Measurements from ENCODE around the gene ARHGAP26. TPM values are rescaled to one million over a fixed set of nuclear protein-coding genes. Genes with fewer than 3 reads are reported as not detected.

ARHGAP26 gene
- total and polyA plus RNA-seq, 4 experiments from 2014 or later = 2.0 to 22.7 (median 17.3) TPM

GRCh38 chr5:142973932-142974331 lies 203.8 kb downstream of the ARHGAP26 start:
- Histone ChIP-seq H3K4me1 (ENCODE audit: insufficient read depth, low read length) (peaks cover 64% of the 10 kb centered on the region), H3K36me3 (ENCODE audit: insufficient read depth, low read length) (no peaks in the 10 kb centered on the region), H3K9me3 (ENCODE audit: control insufficient read depth in 1 of 2, low read length in 2 of 2) (no peaks in the 10 kb centered on the region), H3K4me3 (ENCODE audit: low read length in 2 of 2) (no peak overlapping the region), H3K27me3 (ENCODE audit: insufficient read depth, low read length) (no peaks in the 10 kb centered on the region), H3K27ac (ENCODE audit: low read depth, low read length) (no peak overlapping the region)
- Mint-ChIP-seq H3K4me1 (peaks cover 36 to 90% (median 55%) of the 10 kb centered on the region in 4 donors), H3K36me3 (peaks cover 0 to 4% of the 10 kb centered on the region in 2 donors), H3K9me3 (peaks cover 0 to 3% (median 0%) of the 10 kb centered on the region in 8 donors), H3K4me3 (peak overlapping the region in 1 of 8 donors; percentile 29), H3K27ac (peak overlapping the region in 3 of 7 donors; percentile 36 to 69 (median 54)), H3K27me3 (no peaks in the 10 kb centered on the region)
- CTCF ChIA-PET (ENCODE audit: partially characterized antibody) = interaction anchor here (0.8 kb wide), 1 partner anchor 51 kb away, joined by 3 read pairs; no protein-coding TSS in a partner anchor
- POLR2A ChIA-PET (ENCODE audit: partially characterized antibody) = interaction anchor here (1.1 to 10.6 kb wide), 2 partner anchors 8 to 29 kb away, joined by 3 to 112 read pairs; no protein-coding TSS in a partner anchor
- no peak for DNase-seq
- intact Hi-C loops (cut with micrococcal nuclease) = no loop called here

- DNase-seq = no peak
- peaks cover 0 to 4% of the 10 kb centered on the region in 2 donors for H3K36me3 Mint-ChIP-seq
- no peaks in the 10 kb centered on the region for H3K9me3 ChIP-seq (ENCODE audit: control insufficient read depth in 1 of 2, low read length in 2 of 2)
- ChIA-PET POLR2A (ENCODE audit: partially characterized antibody) (interaction anchor here (10.6 kb wide), 1 partner anchor 29 kb away, joined by 112 read pairs; no protein-coding TSS in a partner anchor), CTCF (ENCODE audit: partially characterized antibody) (interaction anchor here (1.4 to 2.1 kb wide), 2 partner anchors 16 to 28 kb away, joined by 3 to 12 read pairs; no protein-coding TSS in a partner anchor)
- no peaks in the 10 kb centered on the region for H3K27me3 ChIP-seq (ENCODE audit: insufficient read depth, low read length)
- no peak overlapping the region for H3K4me3 ChIP-seq (ENCODE audit: low read length in 2 of 2)
- H3K4me3 Mint-ChIP-seq = no peak overlapping the region
- H3K27me3 Mint-ChIP-seq = no peaks in the 10 kb centered on the region
- H3K4me1 ChIP-seq (ENCODE audit: insufficient read depth, low read length) = peaks cover 64% of the 10 kb centered on the region
- H3K36me3 ChIP-seq (ENCODE audit: insufficient read depth, low read length) = no peaks in the 10 kb centered on the region
- intact Hi-C loops (cut with micrococcal nuclease) = no loop called here
- H3K27ac ChIP-seq (ENCODE audit: low read depth, low read length) = no peak overlapping the region
- H3K4me1 Mint-ChIP-seq = peaks cover 37 to 94% (median 55%) of the 10 kb centered on the region in 4 donors
- peak overlapping the region in 3 of 7 donors; percentile 36 to 77 (median 50) for H3K27ac Mint-ChIP-seq
- H3K9me3 Mint-ChIP-seq = peaks cover 0 to 3% (median 0%) of the 10 kb centered on the region in 8 donors
These were observed 204.2 kb downstream of the ARHGAP26 start for GRCh38 chr5:142974409-142974808.

GRCh38 chr5:142976861-142977260 lies 206.7 kb downstream of the ARHGAP26 start:
- Mint-ChIP-seq H3K4me1 (peaks cover 34 to 93% (median 56%) of the 10 kb centered on the region in 4 donors), H3K4me3 (peak overlapping the region in 2 of 8 donors; percentile 73 to 79), H3K27me3 (no peaks in the 10 kb centered on the region), H3K27ac (peak overlapping the region; percentile 69 to 97 (median 93)), H3K9me3 (peaks cover 0 to 2% (median 0%) of the 10 kb centered on the region in 8 donors), H3K36me3 (peaks cover 0 to 4% of the 10 kb centered on the region in 2 donors)
- peak overlapping the region; percentile 42 for H3K27ac ChIP-seq (ENCODE audit: low read depth, low read length)
- H3K4me1 ChIP-seq (ENCODE audit: insufficient read depth, low read length) = peaks cover 69% of the 10 kb centered on the region
- H3K27me3 ChIP-seq (ENCODE audit: insufficient read depth, low read length) = no peaks in the 10 kb centered on the region
- no peak overlapping the region for H3K4me3 ChIP-seq (ENCODE audit: low read length in 2 of 2)
- ChIA-PET POLR2A (ENCODE audit: partially characterized antibody) (interaction anchor here (1.0 to 10.6 kb wide), 5 partner anchors 8 to 427 kb away, joined by 3 to 112 read pairs (median 7); partner anchors contain the start of gene NR3C1), CTCF (ENCODE audit: partially characterized antibody) (interaction anchor here (1.1 to 2.5 kb wide), 4 partner anchors 9 to 89 kb away, joined by 3 to 8 read pairs (median 4); no protein-coding TSS in a partner anchor)
- H3K36me3 ChIP-seq (ENCODE audit: insufficient read depth, low read length) = no peaks in the 10 kb centered on the region
- DNase-seq = no peak
- no peaks in the 10 kb centered on the region for H3K9me3 ChIP-seq (ENCODE audit: control insufficient read depth in 1 of 2, low read length in 2 of 2)
- intact Hi-C loops (cut with micrococcal nuclease) = loop anchor here (2.0 kb wide), 1 partner anchor 26 kb away; no protein-coding TSS in a partner anchor

DNA sequence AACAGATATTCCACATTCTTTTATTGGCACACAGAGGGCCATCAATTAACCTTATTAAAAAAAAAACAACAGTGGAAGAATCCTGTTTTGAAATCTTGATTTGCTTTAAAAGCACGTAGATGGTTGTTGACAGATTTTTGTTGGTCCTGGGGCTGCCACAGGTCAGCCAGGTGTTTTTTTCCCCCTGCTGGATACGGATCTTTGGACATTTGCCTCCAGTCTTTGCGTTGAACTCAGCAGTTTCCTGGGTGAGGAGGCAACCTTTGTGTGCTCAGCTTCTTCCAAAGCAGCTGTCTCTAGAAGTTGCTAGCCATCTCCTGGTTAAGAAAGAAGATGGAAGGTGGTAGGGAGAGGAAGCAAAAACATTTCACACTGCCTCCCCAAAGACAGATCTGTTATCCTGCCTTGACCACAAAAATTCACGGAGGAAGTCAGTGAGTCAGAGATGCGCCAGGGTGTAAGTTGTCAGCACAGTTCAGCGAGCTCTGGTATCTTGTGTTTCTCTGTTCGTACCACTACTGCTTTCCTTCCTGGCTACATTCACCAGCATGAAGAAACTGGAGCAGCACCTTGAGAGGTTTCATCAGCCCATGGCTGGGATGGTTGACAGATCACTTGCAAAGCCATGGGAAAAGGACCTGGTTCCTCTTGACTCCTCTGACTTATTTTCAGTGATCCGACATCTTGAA lies 207.3 kb downstream of the ARHGAP26 start:
- no peaks in the 10 kb centered on the region for H3K27me3 Mint-ChIP-seq
- H3K4me1 ChIP-seq (ENCODE audit: insufficient read depth, low read length) = peaks cover 69% of the 10 kb centered on the region
- H3K4me3 Mint-ChIP-seq = peak overlapping the region in 7 of 8 donors; percentile 33 to 80 (median 73)
- no peak overlapping the region for H3K4me3 ChIP-seq (ENCODE audit: low read length in 2 of 2)
- H3K9me3 Mint-ChIP-seq = peaks cover 0 to 2% (median 0%) of the 10 kb centered on the region in 8 donors
- no peaks in the 10 kb centered on the region for H3K9me3 ChIP-seq (ENCODE audit: control insufficient read depth in 1 of 2, low read length in 2 of 2)
- H3K27ac ChIP-seq (ENCODE audit: low read depth, low read length) = peak overlapping the region; percentile 42
- H3K27me3 ChIP-seq (ENCODE audit: insufficient read depth, low read length) = no peaks in the 10 kb centered on the region
- CTCF ChIA-PET (ENCODE audit: partially characterized antibody) = interaction anchor here (1.1 to 2.5 kb wide), 4 partner anchors 9 to 89 kb away, joined by 3 to 8 read pairs (median 4); no protein-coding TSS in a partner anchor
- H3K4me1 Mint-ChIP-seq = peaks cover 38 to 93% (median 58%) of the 10 kb centered on the region in 4 donors
- H3K36me3 ChIP-seq (ENCODE audit: insufficient read depth, low read length) = no peaks in the 10 kb centered on the region
- intact Hi-C loops (cut with micrococcal nuclease) = loop anchor here (2.0 kb wide), 1 partner anchor 25 kb away; no protein-coding TSS in a partner anchor
- DNase-seq = peak; percentile 56 to 82 (median 60)
- H3K27ac Mint-ChIP-seq = peak overlapping the region; percentile 81 to 97 (median 93)
- POLR2A ChIA-PET (ENCODE audit: partially characterized antibody) = interaction anchor here (1.0 to 10.6 kb wide), 6 partner anchors 9 to 427 kb away, joined by 3 to 112 read pairs (median 6); partner anchors contain the start of gene NR3C1
- H3K36me3 Mint-ChIP-seq = peaks cover 0 to 4% of the 10 kb centered on the region in 2 donors

- ChIA-PET CTCF (ENCODE audit: partially characterized antibody) (interaction anchor here (1.1 to 1.6 kb wide), 2 partner anchors 25 to 53 kb away, joined by 4 to 9 read pairs; no protein-coding TSS in a partner anchor), POLR2A (ENCODE audit: partially characterized antibody) (interaction anchor here (1.0 to 10.6 kb wide), 6 partner anchors 10 to 243 kb away, joined by 3 to 112 read pairs (median 5); no protein-coding TSS in a partner anchor)
- no peak for DNase-seq
- Mint-ChIP-seq H3K9me3 (peaks cover 0 to 2% (median 0%) of the 10 kb centered on the region in 8 donors), H3K27me3 (no peaks in the 10 kb centered on the region), H3K27ac (peak overlapping the region; percentile 81 to 97 (median 93)), H3K4me3 (peak overlapping the region in 5 of 8 donors; percentile 52 to 80 (median 79)), H3K36me3 (peaks cover 0 to 4% of the 10 kb centered on the region in 2 donors), H3K4me1 (peaks cover 39 to 94% (median 60%) of the 10 kb centered on the region in 4 donors)
- intact Hi-C loops (cut with micrococcal nuclease) = no loop called here
- peak overlapping the region; percentile 42 for H3K27ac ChIP-seq (ENCODE audit: low read depth, low read length)
- no peaks in the 10 kb centered on the region for H3K9me3 ChIP-seq (ENCODE audit: control insufficient read depth in 1 of 2, low read length in 2 of 2)
- no peaks in the 10 kb centered on the region for H3K27me3 ChIP-seq (ENCODE audit: insufficient read depth, low read length)
- H3K4me3 ChIP-seq (ENCODE audit: low read length in 2 of 2) = no peak overlapping the region
- no peaks in the 10 kb centered on the region for H3K36me3 ChIP-seq (ENCODE audit: insufficient read depth, low read length)
- H3K4me1 ChIP-seq (ENCODE audit: insufficient read depth, low read length) = peaks cover 67% of the 10 kb centered on the region
These were observed 208.1 kb downstream of the ARHGAP26 start for GRCh38 chr5:142978252-142978651.

- intact Hi-C loops (cut with micrococcal nuclease) = no loop called here
- Histone ChIP-seq H3K27me3 (ENCODE audit: insufficient read depth, low read length) (no peaks in the 10 kb centered on the region), H3K27ac (ENCODE audit: low read depth, low read length) (no peak overlapping the region), H3K9me3 (ENCODE audit: control insufficient read depth in 1 of 2, low read length in 2 of 2) (no peaks in the 10 kb centered on the region), H3K4me1 (ENCODE audit: insufficient read depth, low read length) (peaks cover 66% of the 10 kb centered on the region), H3K4me3 (ENCODE audit: low read length in 2 of 2) (no peak overlapping the region), H3K36me3 (ENCODE audit: insufficient read depth, low read length) (no peaks in the 10 kb centered on the region)
- peaks cover 39 to 93% (median 60%) of the 10 kb centered on the region in 4 donors for H3K4me1 Mint-ChIP-seq
- H3K4me3 Mint-ChIP-seq = peak overlapping the region in 1 of 8 donors; percentile 23
- ChIA-PET CTCF (ENCODE audit: partially characterized antibody) (interaction anchor here (1.6 kb wide), 1 partner anchor 24 kb away, joined by 9 read pairs; no protein-coding TSS in a partner anchor), POLR2A (ENCODE audit: partially characterized antibody) (interaction anchor here (1.4 to 10.6 kb wide), 4 partner anchors 10 to 243 kb away, joined by 4 to 112 read pairs (median 6); no protein-coding TSS in a partner anchor)
- H3K27ac Mint-ChIP-seq = peak overlapping the region in 5 of 7 donors; percentile 75 to 97 (median 91)
- H3K9me3 Mint-ChIP-seq = peaks cover 0 to 2% (median 0%) of the 10 kb centered on the region in 8 donors
- peaks cover 0 to 4% of the 10 kb centered on the region in 2 donors for H3K36me3 Mint-ChIP-seq
- no peaks in the 10 kb centered on the region for H3K27me3 Mint-ChIP-seq
- no peak for DNase-seq
These were observed 208.5 kb downstream of the ARHGAP26 start for GRCh38 chr5:142978726-142979125.
